Measurements from ENCODE around the gene ZNF280D.
"Not testable (repeated sequence)": the region's sequence is repeated elsewhere in the genome, so short reads cannot be mapped to it uniquely, and the experiment has no call there.

The ZNF280D gene

DNA sequence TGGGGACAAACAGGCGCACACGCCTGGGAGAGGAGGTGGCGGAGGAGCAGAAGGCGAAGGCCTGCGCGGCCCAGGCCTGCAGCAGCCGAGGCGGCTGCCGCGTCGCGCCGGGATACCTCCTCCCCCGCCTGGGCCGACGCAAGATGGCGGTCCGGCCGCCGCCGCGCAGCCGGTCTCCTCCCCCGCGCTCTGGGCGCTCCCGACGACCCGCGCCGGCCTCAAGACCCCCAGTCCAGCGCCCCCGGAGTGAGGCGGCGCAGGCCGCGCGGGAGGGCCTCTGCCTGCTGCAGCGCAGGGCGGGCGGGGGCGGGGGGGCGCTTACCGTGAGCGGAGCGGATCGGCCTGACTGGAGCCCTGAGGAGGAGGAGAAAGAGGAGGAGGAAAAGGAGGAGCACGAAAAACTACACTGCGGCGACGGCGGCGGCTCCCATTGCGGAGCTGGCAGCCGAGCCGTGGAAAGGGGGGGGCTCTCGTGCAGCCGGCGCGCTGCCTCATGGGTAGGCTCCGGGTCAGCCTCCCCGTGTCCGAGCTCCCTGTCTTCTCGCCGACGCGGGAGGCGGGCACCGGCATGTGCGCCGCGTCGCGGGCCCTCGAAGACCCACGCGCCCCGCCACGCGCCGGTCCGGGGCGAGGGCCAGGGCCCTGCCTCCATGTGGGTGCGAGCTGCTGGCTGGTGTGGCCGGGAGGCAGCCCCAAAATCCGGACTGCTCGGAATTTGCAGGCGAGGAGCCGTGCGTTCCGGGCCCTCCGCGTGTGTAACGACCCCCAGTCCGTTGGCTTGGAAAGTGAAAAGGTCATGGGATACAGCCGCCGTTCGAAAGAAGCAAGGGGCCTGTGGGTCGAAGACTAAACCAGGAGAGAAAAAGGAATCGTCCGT lies at the start of gene ZNF280D:
Gene ZNF280D (minus strand): TSS at position 374 of the 877 bp plus-strand sequence. CDS start 26,400 bp downstream, outside the sequence.
- ChIA-PET CTCF (interaction anchor here (0.6 kb wide), 1 partner anchor 178 kb away, joined by 6 read pairs; no protein-coding TSS in a partner anchor), POLR2A (interaction anchor here (0.9 kb wide), 2 partner anchors 13 to 16 kb away, joined by 3 to 4 read pairs; no protein-coding TSS in a partner anchor)
- DNase-seq (ENCODE audit: extremely low spot score): peak; percentile 67
- TF ChIP-seq FOXM1 (IDR thresholded peaks at IDR 0.05; ENCODE audit: borderline replicate concordance) (peak; percentile 10; the same call in 1 of the 2 replicates), L3MBTL2 (conservative IDR thresholded peaks at IDR 0.05) (peak; percentile 94), PKNOX1 (IDR thresholded peaks at IDR 0.05) (no peak), ARNT (IDR thresholded peaks at IDR 0.05) (0 out of 2 replicates have a peak, but pooled peaks have one; percentile 7), FOXA1 (IDR thresholded peaks at IDR 0.05) (no peak), ELF4 (IDR thresholded peaks at IDR 0.05) (no peak), BHLHE40 (IDR thresholded peaks at IDR 0.05; ENCODE audit: borderline replicate concordance) (no peak), FOXK2 (IDR thresholded peaks at IDR 0.05) (no peak), HDGF (IDR thresholded peaks at IDR 0.05; ENCODE audit: borderline replicate concordance) (no peak)

- CTCF ChIA-PET: no interaction called here
- POLR2A ChIA-PET: no interaction called here
- TF ChIP-seq PKNOX1 (IDR thresholded peaks at IDR 0.05) (no peak), ELF4 (IDR thresholded peaks at IDR 0.05) (no peak), BHLHE40 (IDR thresholded peaks at IDR 0.05; ENCODE audit: borderline replicate concordance) (no peak), ARNT (IDR thresholded peaks at IDR 0.05) (no peak), HDGF (IDR thresholded peaks at IDR 0.05; ENCODE audit: borderline replicate concordance) (no peak), TARDBP (IDR thresholded peaks at IDR 0.05) (no peak), ZNF384 (IDR thresholded peaks at IDR 0.05) (no peak), LEF1 (IDR thresholded peaks at IDR 0.05; ENCODE audit: borderline replicate concordance) (no peak), NFRKB (IDR thresholded peaks at IDR 0.05) (no peak), SP1 (IDR thresholded peaks at IDR 0.05) (no peak), FOXK2 (IDR thresholded peaks at IDR 0.05) (no peak), CTBP1 (IDR thresholded peaks at IDR 0.05; ENCODE audit: borderline replicate concordance) (no peak), FOXM1 (IDR thresholded peaks at IDR 0.05; ENCODE audit: borderline replicate concordance) (no peak), FOXA1 (IDR thresholded peaks at IDR 0.05) (no peak), SUZ12 (IDR thresholded peaks at IDR 0.05) (no peak), L3MBTL2 (conservative IDR thresholded peaks at IDR 0.05) (no peak)
- no peak for DNase-seq (ENCODE audit: extremely low spot score)
These were observed 49.0 kb upstream of the ZNF280D start for GRCh38 chr15:56782306-56782705.

DNA sequence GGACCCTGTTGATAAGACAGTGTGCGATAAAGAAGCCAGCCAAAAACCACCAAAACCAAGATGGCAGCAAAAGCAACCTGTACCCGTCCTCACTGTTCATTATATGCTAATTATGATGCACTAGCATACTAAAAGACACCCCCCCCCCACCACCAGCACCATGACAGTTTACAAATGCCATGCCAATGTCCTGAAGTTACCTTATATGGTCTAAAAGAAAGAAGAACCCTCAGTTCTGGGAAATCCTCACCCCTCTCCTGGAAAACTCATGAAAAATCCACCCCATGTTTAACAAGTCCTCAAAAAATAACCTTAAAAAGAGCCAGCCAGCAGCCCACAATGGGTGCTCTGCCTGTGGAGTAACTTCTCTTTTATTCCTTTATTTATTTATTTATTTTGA lies 48.4 kb upstream of the ZNF280D start:
- no peak for TF ChIP-seq SUZ12 (IDR thresholded peaks at IDR 0.05)
- no peak for TF ChIP-seq LEF1 (IDR thresholded peaks at IDR 0.05; ENCODE audit: borderline replicate concordance)
- no peak for TF ChIP-seq NFRKB (IDR thresholded peaks at IDR 0.05)
- ChIA-PET CTCF (no interaction called here), POLR2A (no interaction called here)
- no peak for DNase-seq (ENCODE audit: extremely low spot score)

DNA sequence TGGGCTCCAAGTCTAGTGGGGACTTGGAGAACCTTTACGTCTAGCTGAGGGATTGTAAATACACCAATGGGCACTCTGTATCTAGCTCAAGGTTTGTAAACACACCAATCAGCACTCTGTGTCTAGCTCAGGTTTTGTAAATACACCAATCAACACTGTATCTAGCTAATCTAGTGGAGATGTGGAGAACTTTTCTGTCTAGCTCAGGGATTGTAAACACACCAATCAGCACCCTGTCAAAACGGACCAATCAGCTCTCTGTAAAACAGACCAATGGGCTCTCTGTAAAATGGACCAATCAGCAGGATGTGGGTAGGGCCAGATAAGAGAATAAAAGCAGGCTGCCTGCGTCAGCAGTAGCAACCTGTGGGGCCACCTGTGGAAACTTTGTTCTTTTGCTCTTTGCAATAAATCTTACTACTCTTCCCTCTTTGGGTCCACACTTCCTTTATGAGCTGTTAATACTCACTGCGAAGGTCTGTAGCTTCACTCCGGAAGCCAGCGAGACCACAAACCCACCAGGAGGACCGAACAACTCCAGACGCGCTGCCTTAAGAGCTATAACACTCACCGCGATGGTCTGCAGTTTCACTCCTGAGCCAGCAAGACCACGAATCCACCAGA lies 46.9 kb upstream of the ZNF280D start:
- CTCF ChIA-PET; POLR2A ChIA-PET; DNase-seq (ENCODE audit: extremely low spot score): not testable (repeated sequence)

- DNase-seq (ENCODE audit: extremely low spot score); CTCF ChIA-PET; POLR2A ChIA-PET: not testable (repeated sequence)
These were observed 46.1 kb upstream of the ZNF280D start for GRCh38 chr15:56779449-56779848.

DNA sequence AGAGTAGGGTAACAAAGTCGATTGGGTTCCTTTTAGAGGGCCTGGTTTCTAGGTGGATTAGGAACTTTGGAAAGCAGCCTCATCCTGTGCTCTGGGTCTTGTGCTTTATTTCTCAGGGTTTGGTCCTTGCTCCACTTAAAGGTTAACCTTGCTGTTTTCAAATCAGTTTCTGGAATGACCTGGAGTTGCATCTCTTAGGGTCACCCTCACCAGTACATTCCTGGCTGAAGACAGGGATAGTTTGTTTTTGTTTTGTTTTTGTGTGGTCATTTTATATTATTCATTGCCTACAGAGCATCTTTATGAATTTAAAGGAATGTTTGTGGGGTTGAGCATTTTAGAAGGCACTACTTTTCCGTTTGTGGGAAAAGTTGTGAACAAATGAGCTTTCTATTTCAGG lies 45.5 kb upstream of the ZNF280D start:
- DNase-seq (ENCODE audit: extremely low spot score): no peak
- ChIA-PET CTCF (no interaction called here), POLR2A (no interaction called here)
- TF ChIP-seq L3MBTL2 (conservative IDR thresholded peaks at IDR 0.05) (no peak), PKNOX1 (IDR thresholded peaks at IDR 0.05) (no peak), ELF4 (IDR thresholded peaks at IDR 0.05) (no peak), ARNT (IDR thresholded peaks at IDR 0.05) (no peak), NFRKB (IDR thresholded peaks at IDR 0.05) (no peak)

DNA sequence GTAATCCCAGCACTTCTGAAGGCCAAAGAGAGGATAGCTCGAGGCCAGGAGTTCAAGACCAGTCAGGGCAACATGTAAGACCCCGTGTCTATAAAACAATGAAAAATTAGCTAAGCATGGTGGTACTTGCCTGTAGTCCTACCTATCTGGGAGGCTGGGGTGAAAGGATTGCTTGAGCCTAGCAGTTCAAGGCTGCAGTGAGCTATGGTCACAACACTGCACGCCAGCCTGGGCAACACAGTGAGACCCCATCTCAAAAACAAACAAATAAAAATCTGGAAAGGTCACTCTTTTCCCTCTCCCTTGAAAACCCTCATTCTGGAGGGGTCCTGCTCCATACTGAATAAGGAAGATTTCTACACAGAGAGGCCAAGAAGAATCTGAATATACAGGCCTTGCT lies 43.5 kb upstream of the ZNF280D start:
- TF ChIP-seq ZNF384 (IDR thresholded peaks at IDR 0.05) (no peak), BHLHE40 (IDR thresholded peaks at IDR 0.05; ENCODE audit: borderline replicate concordance) (no peak), L3MBTL2 (conservative IDR thresholded peaks at IDR 0.05) (no peak)
- CTCF ChIA-PET: no interaction called here
- POLR2A ChIA-PET: no interaction called here
- DNase-seq (ENCODE audit: extremely low spot score): no peak
